ENCODE measurements around the gene LACC1.

The LACC1 gene

DNA sequence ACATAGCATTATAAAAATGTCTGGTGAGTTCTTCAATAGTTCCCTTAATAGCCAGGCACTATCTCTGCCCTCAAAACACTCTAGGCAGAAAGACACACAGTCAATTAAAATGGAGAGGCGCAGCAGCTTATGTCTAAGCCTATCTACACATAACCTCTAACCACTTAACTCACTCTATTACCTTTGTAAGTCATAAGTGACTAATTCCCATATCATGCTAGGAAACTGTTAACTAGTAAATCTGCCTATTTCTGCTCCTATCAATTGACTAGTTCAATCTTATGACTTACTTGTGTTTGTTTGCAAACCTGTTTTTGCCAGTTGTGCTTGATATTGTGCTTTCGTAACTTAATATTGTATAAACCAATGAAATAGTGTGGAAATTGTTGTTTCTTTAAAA lies 3.3 kb upstream of the LACC1 start:
- no peak for DNase-seq (ENCODE audit: low spot score)
- Mint-ChIP-seq H3K4me3 (no peak overlapping the region), H3K9me3 (no peaks in the 10 kb centered on the region), H3K27me3 (ENCODE audit: low read depth) (peaks cover 36% of the 10 kb centered on the region), H3K4me1 (ENCODE audit: low read depth) (peaks cover 9% of the 10 kb centered on the region), H3K27ac (no peak overlapping the region), H3K36me3 (ENCODE audit: low read depth) (no peaks in the 10 kb centered on the region)

DNA sequence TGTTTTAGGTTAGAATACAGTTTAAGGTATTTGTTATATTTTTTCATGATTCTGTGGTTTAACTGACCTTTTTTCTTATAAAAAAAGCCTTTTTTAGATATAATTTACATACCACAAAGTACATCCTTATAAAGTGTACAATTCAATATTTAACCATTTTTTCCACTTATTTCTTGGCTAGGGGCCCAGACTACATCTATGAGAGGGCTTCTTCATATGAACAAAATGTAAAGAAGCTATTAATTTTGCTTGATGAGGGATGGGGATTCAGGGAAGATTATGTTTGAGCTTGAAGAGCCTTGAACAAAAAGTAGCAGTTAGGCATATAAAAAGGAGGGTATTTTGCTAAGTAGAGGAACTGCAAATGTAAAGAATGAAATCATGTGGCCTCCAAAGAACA lies 2.4 kb upstream of the LACC1 start:
- Mint-ChIP-seq H3K9me3 (no peaks in the 10 kb centered on the region), H3K27me3 (ENCODE audit: low read depth) (peaks cover 45% of the 10 kb centered on the region), H3K27ac (no peak overlapping the region), H3K36me3 (ENCODE audit: low read depth) (no peaks in the 10 kb centered on the region), H3K4me3 (no peak overlapping the region), H3K4me1 (ENCODE audit: low read depth) (peaks cover 9% of the 10 kb centered on the region)
- no peak for DNase-seq (ENCODE audit: low spot score)

DNA sequence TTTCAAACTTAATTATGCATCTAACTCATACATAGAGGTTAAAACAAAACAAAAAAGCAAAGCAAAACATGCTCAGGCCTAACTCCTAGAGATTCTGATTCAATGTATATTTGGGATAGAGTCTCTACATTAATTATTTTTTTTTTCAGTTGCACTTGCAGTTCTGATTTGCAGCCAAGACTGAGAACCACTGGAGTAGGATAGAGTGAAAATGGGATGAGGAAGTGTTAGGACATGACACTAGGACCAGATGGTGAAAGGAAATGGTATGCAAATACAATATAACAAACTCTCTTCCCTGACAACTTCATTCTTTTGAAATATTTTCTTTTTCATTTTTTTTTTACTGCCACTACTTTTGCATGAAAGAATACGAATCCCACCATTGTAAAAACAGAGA lies 1.9 kb upstream of the LACC1 start:
- no peak for DNase-seq (ENCODE audit: low spot score)
- Mint-ChIP-seq H3K36me3 (ENCODE audit: low read depth) (no peaks in the 10 kb centered on the region), H3K9me3 (no peaks in the 10 kb centered on the region), H3K27ac (no peak overlapping the region), H3K4me1 (ENCODE audit: low read depth) (peaks cover 9% of the 10 kb centered on the region), H3K27me3 (ENCODE audit: low read depth) (peaks cover 45% of the 10 kb centered on the region), H3K4me3 (peak overlapping the region; percentile 82)

DNA sequence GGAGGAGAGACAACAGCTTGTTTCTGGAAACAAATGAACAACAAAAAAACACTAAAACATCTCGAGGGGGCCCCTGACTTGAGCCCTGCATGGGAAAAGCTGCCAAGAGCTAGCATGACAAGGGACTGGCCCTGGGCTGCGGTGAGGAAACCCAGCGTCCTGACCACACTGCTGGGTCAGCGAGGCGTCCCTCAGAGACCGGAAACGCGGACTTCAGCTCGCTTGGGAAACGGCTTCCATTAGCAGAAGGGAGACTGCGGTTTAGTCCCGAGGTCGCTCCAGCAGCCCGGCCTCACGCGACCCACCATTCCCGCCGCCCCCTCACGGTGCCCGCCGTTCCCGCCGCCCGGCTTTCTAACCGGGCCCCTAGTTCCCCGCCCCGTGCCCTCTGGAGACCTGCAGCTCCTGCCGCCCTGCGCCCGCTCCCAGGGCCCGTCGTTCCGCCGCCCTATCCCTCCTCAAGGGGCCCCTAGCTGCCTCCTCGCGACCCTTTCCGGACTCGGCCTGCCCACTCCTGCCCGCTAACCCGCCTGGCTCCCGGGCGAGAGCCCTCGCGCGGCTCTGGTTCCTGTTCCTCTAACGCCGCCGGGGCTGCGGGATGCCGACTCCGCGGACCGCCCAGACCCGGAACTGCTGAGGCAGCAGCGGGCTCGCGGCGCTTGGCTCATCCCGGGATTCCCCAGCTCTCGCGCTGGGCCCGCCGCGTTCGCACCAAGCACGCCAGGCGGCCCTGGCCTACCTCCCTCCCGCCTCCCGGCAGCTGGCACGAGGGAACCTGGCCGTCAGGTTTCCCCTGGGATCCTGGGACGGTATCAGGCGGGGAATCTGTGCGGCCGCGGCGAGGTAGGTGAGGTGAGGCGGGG lies 581 bp upstream of the LACC1 start, which contains the start of gene CCDC122:
CCDC122 (minus strand) TSS at position 849 of the 863 bp plus-strand sequence. CDS start 10,364 bp downstream, outside the sequence.
- Mint-ChIP-seq H3K36me3 (ENCODE audit: low read depth) (no peaks in the 10 kb centered on the region), H3K9me3 (no peaks in the 10 kb centered on the region), H3K4me3 (peak within 1 kb of the TSS; percentile 82), H3K27me3 (ENCODE audit: low read depth) (peaks cover 47% of the 10 kb centered on the region), H3K27ac (peak within 1 kb of the TSS; percentile 57), H3K4me1 (ENCODE audit: low read depth) (peaks cover 9% of the 10 kb centered on the region)
- DNase-seq (ENCODE audit: low spot score): peak; percentile 75

DNA sequence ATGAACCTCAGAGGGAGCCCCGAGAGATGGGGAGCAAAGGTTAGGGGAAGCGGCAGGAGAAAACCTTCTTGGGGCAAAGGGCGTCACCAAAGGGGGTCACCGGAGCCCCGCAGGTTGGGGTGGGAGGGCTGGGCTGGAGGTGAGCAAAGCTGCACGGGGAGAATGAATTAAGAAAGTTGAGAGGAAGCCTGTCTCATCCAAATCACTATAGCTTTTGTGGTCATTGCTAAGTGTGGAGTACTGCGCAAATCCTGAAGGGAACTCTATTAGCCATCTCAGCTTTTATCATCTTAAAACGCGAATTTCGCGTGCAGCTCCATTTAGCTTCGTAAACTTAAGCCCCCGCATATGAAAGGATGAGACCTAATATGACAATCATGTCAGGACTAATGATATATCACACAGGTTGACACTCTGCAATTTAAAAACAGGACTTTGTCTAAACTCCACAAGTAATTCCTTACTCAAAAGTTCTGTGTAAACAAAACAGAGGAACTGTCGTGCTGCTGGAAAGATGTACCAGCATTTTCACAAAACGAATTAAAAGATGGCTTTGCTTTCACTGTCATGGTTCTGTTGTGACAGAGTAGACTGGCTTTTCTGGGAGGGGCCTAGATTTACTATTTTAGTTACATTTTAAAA lies 631 bp downstream of the LACC1 start:
- Mint-ChIP-seq H3K4me1 (ENCODE audit: low read depth) (peaks cover 9% of the 10 kb centered on the region), H3K9me3 (no peaks in the 10 kb centered on the region), H3K27me3 (ENCODE audit: low read depth) (peaks cover 49% of the 10 kb centered on the region), H3K27ac (peak overlapping the region; percentile 55), H3K4me3 (peak overlapping the region; percentile 82), H3K36me3 (ENCODE audit: low read depth) (no peaks in the 10 kb centered on the region)
- no peak for DNase-seq (ENCODE audit: low spot score)

DNA sequence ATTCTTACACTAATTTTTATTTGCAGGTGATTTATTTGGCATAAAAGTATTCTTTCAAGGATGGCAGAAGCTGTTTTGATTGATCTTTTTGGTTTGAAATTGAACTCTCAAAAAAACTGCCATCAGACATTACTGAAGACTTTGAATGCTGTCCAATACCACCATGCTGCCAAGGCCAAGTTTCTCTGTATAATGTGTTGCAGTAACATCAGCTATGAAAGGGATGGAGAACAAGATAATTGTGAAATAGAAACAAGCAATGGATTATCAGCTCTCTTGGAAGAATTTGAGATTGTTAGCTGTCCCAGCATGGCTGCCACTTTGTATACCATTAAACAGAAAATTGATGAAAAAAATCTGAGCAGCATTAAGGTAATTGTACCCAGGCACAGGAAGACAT lies 1.2 kb downstream of the LACC1 start:
- Mint-ChIP-seq H3K4me1 (ENCODE audit: low read depth) (peaks cover 9% of the 10 kb centered on the region), H3K4me3 (no peak overlapping the region), H3K27ac (no peak overlapping the region), H3K9me3 (no peaks in the 10 kb centered on the region), H3K36me3 (ENCODE audit: low read depth) (no peaks in the 10 kb centered on the region), H3K27me3 (ENCODE audit: low read depth) (peaks cover 51% of the 10 kb centered on the region)
- DNase-seq (ENCODE audit: low spot score): no peak

DNA sequence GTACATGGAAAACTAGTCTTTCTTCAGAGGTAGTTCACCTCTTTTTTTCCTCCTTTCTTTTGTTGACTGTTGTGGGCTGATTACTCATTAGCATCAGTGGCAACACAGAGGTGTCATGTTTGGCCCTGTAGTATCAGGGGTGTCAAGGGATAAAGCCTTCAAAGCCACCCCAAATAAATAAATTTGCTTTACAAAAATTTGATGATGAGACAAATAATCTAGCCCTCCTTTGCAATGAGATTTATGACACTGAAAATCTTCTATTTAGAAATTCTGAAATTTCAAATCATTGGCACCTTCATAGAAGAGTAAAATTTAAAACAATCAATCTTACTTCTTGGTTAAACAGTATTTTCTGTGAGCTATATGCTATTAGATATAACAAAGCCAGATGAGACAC lies 1.9 kb downstream of the LACC1 start:
- Mint-ChIP-seq H3K4me1 (ENCODE audit: low read depth) (peaks cover 9% of the 10 kb centered on the region), H3K27me3 (ENCODE audit: low read depth) (peaks cover 51% of the 10 kb centered on the region), H3K4me3 (no peak overlapping the region), H3K27ac (no peak overlapping the region), H3K36me3 (ENCODE audit: low read depth) (no peaks in the 10 kb centered on the region), H3K9me3 (no peaks in the 10 kb centered on the region)
- no peak for DNase-seq (ENCODE audit: low spot score)

DNA sequence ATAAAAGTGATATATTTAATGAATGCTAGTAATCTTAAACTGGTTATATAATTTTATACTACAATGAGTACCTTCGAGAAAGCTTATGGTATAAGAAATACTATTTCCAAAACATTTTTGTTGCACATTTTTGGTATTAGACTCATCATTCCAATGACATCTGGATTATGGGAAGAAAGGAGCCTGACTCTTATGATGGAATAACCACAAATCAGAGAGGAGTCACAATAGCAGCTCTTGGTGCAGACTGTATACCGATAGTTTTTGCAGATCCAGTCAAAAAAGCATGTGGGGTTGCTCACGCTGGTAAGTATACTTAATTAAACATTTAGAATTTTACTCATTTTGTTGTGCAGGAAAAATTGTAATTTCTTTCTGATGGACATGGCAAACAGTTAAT lies 3.9 kb downstream of the LACC1 start:
- Mint-ChIP-seq H3K4me1 (ENCODE audit: low read depth) (peaks cover 6% of the 10 kb centered on the region), H3K27me3 (ENCODE audit: low read depth) (peaks cover 41% of the 10 kb centered on the region), H3K9me3 (no peaks in the 10 kb centered on the region), H3K4me3 (no peak overlapping the region), H3K36me3 (ENCODE audit: low read depth) (no peaks in the 10 kb centered on the region), H3K27ac (no peak overlapping the region)
- DNase-seq (ENCODE audit: low spot score): no peak

DNA sequence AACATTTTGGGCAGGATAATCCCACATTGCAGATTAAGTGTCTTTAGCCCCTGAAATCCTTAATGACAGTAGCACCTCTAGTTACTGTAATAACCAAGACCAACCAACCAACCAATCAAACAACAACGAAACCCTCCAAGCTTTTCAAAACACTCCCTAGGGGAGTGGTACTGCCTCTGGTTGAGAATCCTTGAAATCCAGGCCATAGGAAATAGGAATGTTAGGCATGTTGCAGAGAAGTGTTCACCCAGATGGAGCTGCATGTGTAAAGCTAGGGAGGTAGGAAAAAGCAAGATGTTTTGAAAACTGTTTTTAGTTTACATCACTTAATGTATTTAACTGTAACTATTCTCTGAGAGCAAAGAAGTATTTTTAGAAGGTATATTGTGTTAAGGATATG lies 4.5 kb downstream of the LACC1 start:
- DNase-seq (ENCODE audit: low spot score): no peak
- no peaks in the 10 kb centered on the region for H3K9me3 Mint-ChIP-seq
- no peak overlapping the region for H3K4me3 Mint-ChIP-seq
- no peak overlapping the region for H3K27ac Mint-ChIP-seq
- H3K36me3 Mint-ChIP-seq (ENCODE audit: low read depth): no peaks in the 10 kb centered on the region
- peaks cover 38% of the 10 kb centered on the region for H3K27me3 Mint-ChIP-seq (ENCODE audit: low read depth)
- peaks cover 5% of the 10 kb centered on the region for H3K4me1 Mint-ChIP-seq (ENCODE audit: low read depth)

DNA sequence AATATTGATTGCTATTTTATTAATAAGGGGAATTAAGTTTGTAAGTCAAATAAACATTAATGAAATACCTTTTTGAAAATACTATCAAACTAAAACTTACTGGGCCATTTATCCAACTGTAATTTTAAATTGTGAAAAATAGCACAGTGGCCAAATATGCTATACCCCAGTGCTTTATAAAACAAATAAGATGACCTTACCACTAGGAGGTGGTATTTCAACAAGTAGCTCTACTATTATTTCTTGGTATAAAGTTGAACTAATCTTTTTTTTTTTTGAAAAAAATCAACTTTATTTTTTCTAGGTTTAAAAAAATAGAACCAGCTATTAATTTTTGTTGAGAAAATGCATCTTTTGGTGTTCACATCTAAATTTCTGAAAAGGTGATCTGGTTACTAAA lies 14.7 kb downstream of the LACC1 start:
- Mint-ChIP-seq H3K4me1 (ENCODE audit: low read depth) (no peaks in the 10 kb centered on the region), H3K27me3 (ENCODE audit: low read depth) (peaks cover 6% of the 10 kb centered on the region), H3K27ac (no peak overlapping the region), H3K4me3 (no peak overlapping the region), H3K9me3 (no peaks in the 10 kb centered on the region), H3K36me3 (ENCODE audit: low read depth) (no peaks in the 10 kb centered on the region)
- no peak for DNase-seq (ENCODE audit: low spot score)

DNA sequence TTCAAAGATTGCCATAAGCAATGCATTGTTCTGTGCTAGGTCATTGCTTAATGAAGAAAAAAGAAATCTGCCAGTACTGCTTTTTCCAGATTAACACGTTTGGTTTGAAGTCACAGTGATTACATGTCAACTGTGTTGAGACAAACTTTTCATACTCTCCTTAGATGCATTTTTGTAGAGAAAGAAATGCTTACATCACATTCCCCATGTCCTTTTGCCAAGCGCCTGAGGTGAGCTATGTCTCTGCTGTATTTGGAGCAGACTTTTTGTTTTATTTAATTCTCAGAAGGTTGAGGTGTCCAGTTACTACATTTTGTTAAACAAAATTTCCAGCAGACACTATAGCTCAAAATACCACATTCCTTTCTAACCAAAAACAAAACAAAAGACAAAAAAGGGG lies 16.2 kb downstream of the LACC1 start:
- no peak overlapping the region for H3K4me3 Mint-ChIP-seq
- no peaks in the 10 kb centered on the region for H3K9me3 Mint-ChIP-seq
- no peak for DNase-seq (ENCODE audit: low spot score)
- peaks cover 6% of the 10 kb centered on the region for H3K27me3 Mint-ChIP-seq (ENCODE audit: low read depth)
- no peaks in the 10 kb centered on the region for H3K4me1 Mint-ChIP-seq (ENCODE audit: low read depth)
- H3K36me3 Mint-ChIP-seq (ENCODE audit: low read depth): no peaks in the 10 kb centered on the region
- no peak overlapping the region for H3K27ac Mint-ChIP-seq

DNA sequence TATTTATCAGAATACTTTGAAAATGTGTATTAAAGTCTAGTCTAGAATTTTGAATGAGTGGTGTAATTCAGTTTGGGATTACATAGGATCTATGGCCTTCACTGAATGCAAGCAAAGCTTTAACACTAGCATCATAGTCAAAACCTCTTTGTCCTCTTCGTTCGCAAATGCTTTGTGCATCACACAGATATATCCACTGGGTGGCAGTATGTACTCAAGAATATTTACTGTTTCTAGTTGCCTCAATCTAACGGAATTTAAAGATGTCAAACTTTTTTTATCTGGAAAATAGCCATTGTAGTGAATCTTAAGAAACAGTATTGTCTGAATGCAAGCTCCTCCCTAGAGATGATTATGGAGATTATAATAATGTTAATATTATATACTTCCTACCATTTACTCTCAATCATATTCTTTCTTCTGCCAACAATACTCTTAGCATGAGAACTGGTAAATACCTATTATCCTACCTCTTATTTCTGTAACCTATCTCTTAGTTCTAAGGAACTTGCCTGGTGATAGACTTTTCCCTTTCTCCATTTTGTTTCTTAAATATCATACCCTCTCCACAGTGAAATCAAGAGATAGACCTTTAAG lies 25.8 kb downstream of the LACC1 start:
- Mint-ChIP-seq H3K9me3 (no peaks in the 10 kb centered on the region), H3K4me3 (no peak overlapping the region), H3K36me3 (ENCODE audit: low read depth) (no peaks in the 10 kb centered on the region), H3K27ac (no peak overlapping the region), H3K4me1 (ENCODE audit: low read depth) (no peaks in the 10 kb centered on the region), H3K27me3 (ENCODE audit: low read depth) (peaks cover 20% of the 10 kb centered on the region)
- peak; percentile 6 for DNase-seq (ENCODE audit: low spot score)

DNA sequence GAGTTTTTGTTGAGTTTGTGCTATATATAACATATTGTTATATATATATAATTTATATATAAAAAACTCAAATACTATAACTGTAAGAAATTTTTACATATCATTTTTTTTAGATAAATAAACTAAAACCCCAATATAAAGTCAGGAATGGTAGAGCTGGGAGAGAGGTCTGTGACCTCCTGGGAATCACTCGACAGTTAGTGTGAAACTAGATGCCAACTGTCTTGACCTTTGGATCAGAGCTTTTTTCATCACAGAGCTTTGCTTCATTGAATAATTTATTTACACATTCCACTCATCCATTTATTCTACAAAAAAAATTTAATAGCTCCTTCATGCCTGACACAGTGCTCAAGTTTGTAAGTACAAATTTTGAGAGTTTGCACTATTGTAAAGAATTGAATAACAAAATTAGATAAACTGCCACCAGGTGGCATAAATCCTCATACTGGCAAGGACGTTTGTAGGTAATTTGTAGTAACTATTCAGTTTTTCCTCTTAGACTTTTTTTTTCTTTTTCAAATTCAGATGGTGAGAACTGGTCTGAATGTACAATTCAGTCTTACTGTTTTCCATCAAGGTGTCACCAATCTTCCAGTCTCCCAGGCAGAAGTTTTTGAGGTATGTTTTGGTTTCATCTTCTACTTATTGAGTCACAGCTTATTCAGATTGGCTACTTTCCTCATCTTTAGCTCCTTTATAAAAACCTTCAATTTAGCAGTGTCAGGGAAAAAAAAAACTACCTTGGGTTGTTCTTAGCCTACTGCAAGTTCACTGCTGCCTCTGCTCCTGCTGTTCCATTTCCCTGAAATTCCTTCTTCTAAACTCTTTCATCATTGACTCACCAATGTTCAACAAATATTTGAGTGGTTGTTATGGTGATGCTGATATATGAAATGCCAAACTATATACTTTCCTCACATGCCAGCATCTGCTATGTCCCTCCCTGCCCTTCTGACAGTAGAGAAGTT lies 28.7 kb downstream of the LACC1 start:
- Mint-ChIP-seq H3K9me3 (no peaks in the 10 kb centered on the region), H3K36me3 (ENCODE audit: low read depth) (no peaks in the 10 kb centered on the region), H3K27ac (no peak overlapping the region), H3K27me3 (ENCODE audit: low read depth) (peaks cover 22% of the 10 kb centered on the region), H3K4me3 (no peak overlapping the region), H3K4me1 (ENCODE audit: low read depth) (no peaks in the 10 kb centered on the region)
- DNase-seq (ENCODE audit: low spot score): no peak

Measured in T-helper 2 cell treated with Interferon-gamma antibody and Interleukin-4, amounts not matched to agents 5 μg/mL and 100 μg/mL, for 36 hours (primary cell).